DOHH2 (cell line): ENCODE data around the gene HK1.

Source experiments
- H3F3A ChIP-seq: fragments of 200-600 bp; sonication (generic), shearing (Covaris generic); 2 replicates; pipeline ENCODE4 v1.6.0; 2016; ENCODE audit warnings: antibody characterized with exemption, mild to moderate bottlenecking; ENCODE audit not compliant: control insufficient read depth, insufficient read depth
- H3K27ac ChIP-seq: fragments of 200-600 bp; sonication (generic); 2 replicates; pipeline ENCODE4 v1.5.1; 2014; ENCODE audit warnings: low read depth, mild to moderate bottlenecking, low read length, moderate library complexity
- H3K27me3 ChIP-seq: fragments of 200-600 bp; sonication (generic); 2 replicates; pipeline ENCODE4 v1.6.1; 2014; ENCODE audit warnings: mild to moderate bottlenecking, low read length, mixed read lengths; ENCODE audit not compliant: control insufficient read depth
- H3K36me3 ChIP-seq: fragments of 200-600 bp; sonication (generic); 2 replicates; pipeline ENCODE4 v1.6.1; 2014; ENCODE audit warnings: mild to moderate bottlenecking, low read length, moderate library complexity, mixed read lengths; ENCODE audit not compliant: control insufficient read depth
- H3K4me1 ChIP-seq: fragments of 200-600 bp; sonication (generic); 2 replicates; pipeline ENCODE4 v1.6.1; 2014; ENCODE audit warnings: mild to moderate bottlenecking, low read length, mixed read lengths; ENCODE audit not compliant: control insufficient read depth
- H3K4me2 ChIP-seq: fragments of 200-600 bp; sonication (generic); 2 replicates; pipeline ENCODE4 v1.6.0; 2014; ENCODE audit warnings: mild to moderate bottlenecking, low read length, moderate library complexity
- H3K4me3 ChIP-seq: fragments of 200-600 bp; sonication (generic); 2 replicates; pipeline ENCODE4 v1.5.1; 2014; ENCODE audit warnings: mild to moderate bottlenecking, low read length, mixed read lengths
- H3K79me2 ChIP-seq: fragments of 200-600 bp; sonication (generic); 2 replicates; pipeline ENCODE4 v1.6.1; 2014; ENCODE audit warnings: mild to moderate bottlenecking, low read length, mixed read lengths; ENCODE audit not compliant: control insufficient read depth
- H3K9me2 ChIP-seq: fragments of 200-600 bp; sonication (generic); replicated peaks from 2 replicates; pipeline ENCODE4 v1.6.1; 2014; ENCODE audit warnings: mild to moderate bottlenecking, low read length, mixed read lengths; ENCODE audit not compliant: control insufficient read depth
- H3K9me3 ChIP-seq: fragments of 200-600 bp; sonication (generic); 2 replicates; pipeline ENCODE4 v1.6.1; 2014; ENCODE audit warnings: antibody characterized with exemption, low read length, mixed read lengths; ENCODE audit not compliant: control insufficient read depth, insufficient read depth
- H4K20me1 ChIP-seq: fragments of 200-600 bp; sonication (generic); 2 replicates; pipeline ENCODE4 v1.6.0; 2014; ENCODE audit warnings: low read depth, mild to moderate bottlenecking, antibody characterized with exemption, low read length, moderate library complexity; ENCODE audit not compliant: control insufficient read depth, insufficient read depth
- EZH2phosphoT487 ChIP-seq: fragments of 200-600 bp; sonication (generic); IDR thresholded peaks from 2 replicates; pipeline ENCODE4 v1.6.1; 2017; ENCODE audit warnings: borderline replicate concordance, mild to moderate bottlenecking, antibody characterized with exemption, low read length, moderate library complexity, mixed read lengths
- TF ChIP-seq, protein P1 (sequence below): fragments of 200-600 bp; sonication (generic); IDR thresholded peaks from one replicate; pipeline ENCODE4 v1.5.1; 2014; ENCODE audit warnings: antibody characterized with exemption, mild to moderate bottlenecking, low read depth, low read length; ENCODE audit not compliant: poor library complexity, severe bottlenecking

Gene HK1

GRCh38 chr10:69374242-69374641 is 95.9 kb downstream of the HK1 start:
- H3K27ac ChIP-seq, result no peak overlapping the region
- H3K9me2 ChIP-seq, result no peaks in the 10 kb centered on the region
- H3K4me3 ChIP-seq, result no peak overlapping the region
- peaks cover 28% of the 10 kb centered on the region for H3K36me3 ChIP-seq
- H4K20me1 ChIP-seq, result no peaks in the 10 kb centered on the region
- H3K9me3 ChIP-seq, result no peaks in the 10 kb centered on the region
- no peak overlapping the region for H3K4me2 ChIP-seq
- H3K27me3 ChIP-seq, result no peaks in the 10 kb centered on the region
- 0 out of 2 replicates have a peak, but pooled peaks cover 2% of the 10 kb centered on the region for H3F3A ChIP-seq
- H3K4me1 ChIP-seq, result peaks cover 6% of the 10 kb centered on the region
- no peak for TF ChIP-seq EZH2phosphoT487
- TF ChIP-seq, protein P1, sequence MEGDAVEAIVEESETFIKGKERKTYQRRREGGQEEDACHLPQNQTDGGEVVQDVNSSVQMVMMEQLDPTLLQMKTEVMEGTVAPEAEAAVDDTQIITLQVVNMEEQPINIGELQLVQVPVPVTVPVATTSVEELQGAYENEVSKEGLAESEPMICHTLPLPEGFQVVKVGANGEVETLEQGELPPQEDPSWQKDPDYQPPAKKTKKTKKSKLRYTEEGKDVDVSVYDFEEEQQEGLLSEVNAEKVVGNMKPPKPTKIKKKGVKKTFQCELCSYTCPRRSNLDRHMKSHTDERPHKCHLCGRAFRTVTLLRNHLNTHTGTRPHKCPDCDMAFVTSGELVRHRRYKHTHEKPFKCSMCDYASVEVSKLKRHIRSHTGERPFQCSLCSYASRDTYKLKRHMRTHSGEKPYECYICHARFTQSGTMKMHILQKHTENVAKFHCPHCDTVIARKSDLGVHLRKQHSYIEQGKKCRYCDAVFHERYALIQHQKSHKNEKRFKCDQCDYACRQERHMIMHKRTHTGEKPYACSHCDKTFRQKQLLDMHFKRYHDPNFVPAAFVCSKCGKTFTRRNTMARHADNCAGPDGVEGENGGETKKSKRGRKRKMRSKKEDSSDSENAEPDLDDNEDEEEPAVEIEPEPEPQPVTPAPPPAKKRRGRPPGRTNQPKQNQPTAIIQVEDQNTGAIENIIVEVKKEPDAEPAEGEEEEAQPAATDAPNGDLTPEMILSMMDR, result no peak
- no peaks in the 10 kb centered on the region for H3K79me2 ChIP-seq

DNA sequence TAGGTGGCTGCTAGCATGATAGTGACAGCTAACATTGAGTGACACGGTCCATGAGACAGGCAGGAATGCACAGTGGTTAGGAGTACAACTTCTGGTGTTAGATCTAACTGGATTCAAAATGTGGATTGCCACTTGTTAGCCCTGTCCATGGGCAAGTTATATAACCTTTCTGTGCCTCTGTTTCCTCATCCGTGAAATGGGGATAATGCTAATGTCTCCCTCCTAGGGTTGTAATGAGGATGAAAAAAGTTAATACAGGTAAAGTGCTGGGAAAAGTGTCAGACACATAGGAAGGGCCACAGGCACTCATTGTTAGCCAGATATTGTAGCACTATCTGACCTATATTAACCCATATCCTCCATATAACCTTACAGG is 96.6 kb downstream of the HK1 start:
- H3K4me3 ChIP-seq, result no peak overlapping the region
- no peaks in the 10 kb centered on the region for H3K79me2 ChIP-seq
- no peaks in the 10 kb centered on the region for H3K9me3 ChIP-seq
- H4K20me1 ChIP-seq, result no peaks in the 10 kb centered on the region
- H3K9me2 ChIP-seq, result no peaks in the 10 kb centered on the region
- 0 out of 2 replicates have a peak, but pooled peaks cover 2% of the 10 kb centered on the region for H3F3A ChIP-seq
- H3K4me2 ChIP-seq, result no peak overlapping the region
- peaks cover 6% of the 10 kb centered on the region for H3K4me1 ChIP-seq
- TF ChIP-seq EZH2phosphoT487, result no peak
- TF ChIP-seq, protein P1, result no peak
- peaks cover 32% of the 10 kb centered on the region for H3K36me3 ChIP-seq
- H3K27ac ChIP-seq, result no peak overlapping the region
- H3K27me3 ChIP-seq, result no peaks in the 10 kb centered on the region

DNA sequence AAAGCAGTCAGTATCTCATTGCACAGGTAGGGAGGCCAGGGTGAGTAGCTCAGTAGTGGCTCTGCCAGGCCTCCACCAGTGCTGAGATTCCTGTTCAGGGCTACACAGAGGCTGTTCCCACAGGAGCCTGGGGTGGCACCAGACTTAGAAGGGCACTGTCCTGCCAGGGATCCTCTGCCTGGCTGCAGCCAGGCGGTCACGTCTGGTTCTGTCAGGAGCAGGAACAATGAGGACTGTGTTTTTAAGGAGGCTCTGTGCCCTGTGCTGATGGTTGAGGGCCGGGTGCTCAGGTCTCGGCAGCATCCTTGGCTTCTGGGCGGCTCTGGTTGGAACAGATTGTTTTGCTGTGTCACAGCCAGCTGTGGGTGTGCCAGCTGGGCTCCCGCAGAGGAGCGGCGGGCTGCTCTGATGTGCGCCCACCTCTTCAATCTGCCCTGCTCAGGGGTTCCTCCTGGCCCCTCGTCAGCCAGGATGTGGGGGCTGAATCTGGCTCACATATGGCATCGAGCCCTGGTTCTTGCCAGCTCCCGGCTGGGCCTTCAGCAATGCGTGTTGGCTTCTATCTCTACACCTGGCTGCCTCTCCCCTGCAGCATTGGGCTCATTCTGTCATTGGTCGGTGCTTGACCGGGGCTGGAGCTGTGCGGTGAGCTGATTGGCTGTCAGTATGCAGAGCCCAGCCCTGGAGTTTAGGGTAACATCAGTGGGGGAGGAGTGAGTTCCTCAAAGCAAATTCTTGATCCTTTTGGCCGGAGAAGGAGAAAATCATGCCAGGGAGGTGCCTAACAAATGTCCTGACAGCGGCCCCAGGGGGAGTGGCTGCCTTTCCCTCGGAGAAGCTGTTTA is 97.2 kb downstream of the HK1 start:
- peaks cover 32% of the 10 kb centered on the region for H3K36me3 ChIP-seq
- no peaks in the 10 kb centered on the region for H4K20me1 ChIP-seq
- H3K4me3 ChIP-seq, result no peak overlapping the region
- TF ChIP-seq, protein P1, result no peak
- TF ChIP-seq EZH2phosphoT487, result no peak
- no peaks in the 10 kb centered on the region for H3K9me2 ChIP-seq
- H3K27ac ChIP-seq, result no peak overlapping the region
- H3K27me3 ChIP-seq, result no peaks in the 10 kb centered on the region
- H3F3A ChIP-seq, result 0 out of 2 replicates have a peak, but pooled peaks cover 2% of the 10 kb centered on the region
- no peak overlapping the region for H3K4me2 ChIP-seq
- H3K79me2 ChIP-seq, result no peaks in the 10 kb centered on the region
- H3K9me3 ChIP-seq, result no peaks in the 10 kb centered on the region
- H3K4me1 ChIP-seq, result peaks cover 6% of the 10 kb centered on the region
